GM18873 (cell line): Measurements from ENCODE around the gene CDC42EP4.
A peak's percentile ranks its signal among the peaks of the same experiment; 100 is the strongest.

Source experiments
- ATAC-seq: cut with Tn5 transposase; IDR thresholded peaks from one replicate; pipeline ENCODE4 v1.9.1; 2021; ENCODE audit warnings: mild to moderate bottlenecking, moderate library complexity, moderate number of reproducible peaks; ENCODE audit not compliant: unreplicated experiment, low FRiP score

Gene CDC42EP4

GRCh38 chr17:73304971-73305812 lies 6.6 kb downstream of the CDC42EP4 start:
- ATAC-seq: no peak

DNA sequence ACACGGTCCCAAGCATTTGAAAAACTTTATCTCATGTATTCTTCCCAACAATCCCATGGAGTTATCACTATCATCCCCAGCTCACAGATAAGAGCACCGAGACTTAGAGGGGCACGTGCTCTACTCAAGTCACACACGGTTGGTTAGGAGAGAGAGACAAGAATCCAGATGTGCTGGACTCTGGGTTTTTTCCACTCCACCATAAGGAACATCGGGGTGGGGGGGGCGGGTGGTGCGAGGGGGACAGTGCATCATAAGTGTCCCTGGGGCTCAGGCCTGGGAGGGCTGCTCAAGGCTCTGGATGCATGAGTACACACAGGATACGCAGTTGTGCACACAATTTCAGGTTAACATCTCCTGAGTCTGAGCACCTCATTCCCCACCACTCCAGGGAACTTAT lies 7.4 kb downstream of the CDC42EP4 start:
- no peak for ATAC-seq

GRCh38 chr17:73302189-73302588 lies 9.6 kb downstream of the CDC42EP4 start:
- ATAC-seq: no peak

DNA sequence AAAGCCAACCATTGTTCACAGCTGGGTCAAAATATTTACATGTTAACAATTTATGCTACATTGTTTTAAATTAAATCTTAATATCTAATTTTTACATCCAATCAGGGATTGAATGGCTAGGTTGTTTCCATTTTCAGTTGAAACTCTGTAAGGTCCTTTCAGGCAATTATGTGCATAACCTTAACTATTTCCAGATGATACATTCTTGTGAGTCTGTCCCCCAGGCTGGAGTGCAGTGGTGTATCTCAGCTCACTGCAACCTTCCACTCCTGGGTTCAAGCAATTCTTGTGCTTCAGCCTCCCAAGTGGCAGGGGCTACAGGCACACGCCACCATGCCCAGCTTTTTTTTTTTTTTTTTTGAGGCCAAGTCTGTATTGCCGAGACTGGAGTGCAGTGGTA lies 10.4 kb downstream of the CDC42EP4 start:
- no peak for ATAC-seq

- ATAC-seq: no peak
These were observed 11.4 kb downstream of the CDC42EP4 start for GRCh38 chr17:73300392-73300791.

DNA sequence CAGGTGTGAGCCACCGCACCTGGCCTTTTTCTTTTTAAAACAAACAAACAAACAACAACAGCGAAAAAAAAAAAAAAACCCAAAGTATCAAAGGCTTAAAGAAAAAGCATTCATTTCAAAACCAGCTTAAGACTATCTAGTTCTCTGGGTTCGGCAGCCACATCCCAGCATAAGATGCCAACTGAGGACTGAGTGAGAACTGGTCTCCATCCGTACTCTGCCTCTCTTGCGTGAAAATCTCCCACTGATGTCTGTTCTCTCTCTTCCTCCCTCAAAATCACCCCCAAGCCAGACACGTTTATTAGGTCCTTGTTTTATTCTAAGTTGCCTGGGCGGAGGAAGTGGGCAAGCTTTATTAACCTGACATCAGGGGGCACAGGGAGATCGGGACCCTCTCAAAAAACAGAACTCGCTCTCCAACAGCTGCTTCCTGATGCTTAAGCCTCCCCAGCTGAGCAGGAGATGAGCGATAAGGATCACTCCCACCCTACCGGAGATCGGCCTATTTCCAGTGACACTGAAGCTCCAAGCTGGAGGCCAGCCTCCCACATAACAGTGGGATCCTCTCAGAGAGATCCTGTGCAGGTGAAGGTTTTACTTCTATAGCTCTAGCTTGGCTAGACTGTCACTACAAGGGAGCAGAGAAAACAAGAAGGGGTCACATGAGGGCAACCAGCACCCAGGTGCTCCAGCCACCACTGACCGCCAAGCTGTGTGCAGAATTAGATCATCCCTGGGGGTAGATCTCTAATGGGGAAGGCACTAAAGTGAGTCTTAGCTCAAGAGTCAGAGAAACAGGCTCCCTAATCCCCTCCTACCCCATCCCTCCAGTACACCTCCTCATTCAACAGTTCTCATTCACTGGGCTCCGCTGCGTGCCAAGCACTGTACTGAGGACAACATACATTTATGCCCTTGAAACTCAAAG lies 13.6 kb downstream of the CDC42EP4 start:
- no peak for ATAC-seq

GRCh38 chr17:73293480-73293911 lies 18.3 kb downstream of the CDC42EP4 start:
- no peak for ATAC-seq

DNA sequence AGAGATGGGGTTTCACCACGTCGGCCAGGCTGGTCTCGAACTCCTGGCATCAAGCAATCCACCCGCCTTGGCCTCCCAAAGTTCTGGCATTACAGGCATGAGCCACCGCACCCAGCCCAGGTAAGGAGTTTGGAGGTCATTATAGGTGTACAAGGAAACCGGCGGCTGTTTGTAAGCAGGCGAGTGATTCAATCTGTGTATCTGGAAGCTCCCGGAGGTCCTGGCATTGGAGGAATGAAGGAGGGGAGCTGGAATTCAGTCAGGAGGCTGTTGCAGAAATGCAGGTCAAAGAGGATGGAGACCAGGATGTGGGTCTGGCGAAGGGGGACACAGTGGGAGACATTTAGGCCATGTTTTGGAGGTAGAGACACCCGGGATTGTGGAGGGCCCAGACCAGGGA lies 18.8 kb downstream of the CDC42EP4 start:
- ATAC-seq: no peak

DNA sequence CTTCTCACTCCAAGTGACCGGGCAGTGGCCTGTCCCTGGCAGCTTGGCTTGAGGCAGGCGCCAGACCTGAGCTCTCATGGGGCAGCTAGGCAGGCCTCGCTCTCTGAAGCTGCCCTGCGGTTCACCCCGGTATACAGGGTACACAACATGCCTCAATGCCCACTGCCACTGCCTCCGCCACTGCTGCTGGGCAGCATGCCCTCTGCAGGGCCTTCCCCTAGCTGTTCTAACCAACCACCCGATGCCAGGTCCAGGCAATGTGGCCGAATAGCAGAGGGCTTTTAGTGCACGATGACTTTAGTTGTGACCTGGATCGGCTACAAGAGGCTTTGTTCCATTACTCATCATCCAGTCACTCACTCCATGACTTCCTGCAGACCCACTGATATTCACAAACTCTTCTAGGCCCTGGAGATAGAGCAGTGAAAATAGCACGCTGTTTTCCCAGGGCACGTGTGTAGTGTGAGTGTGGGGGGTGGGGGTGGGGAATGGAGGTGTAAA lies 19.7 kb downstream of the CDC42EP4 start:
- ATAC-seq: no peak

DNA sequence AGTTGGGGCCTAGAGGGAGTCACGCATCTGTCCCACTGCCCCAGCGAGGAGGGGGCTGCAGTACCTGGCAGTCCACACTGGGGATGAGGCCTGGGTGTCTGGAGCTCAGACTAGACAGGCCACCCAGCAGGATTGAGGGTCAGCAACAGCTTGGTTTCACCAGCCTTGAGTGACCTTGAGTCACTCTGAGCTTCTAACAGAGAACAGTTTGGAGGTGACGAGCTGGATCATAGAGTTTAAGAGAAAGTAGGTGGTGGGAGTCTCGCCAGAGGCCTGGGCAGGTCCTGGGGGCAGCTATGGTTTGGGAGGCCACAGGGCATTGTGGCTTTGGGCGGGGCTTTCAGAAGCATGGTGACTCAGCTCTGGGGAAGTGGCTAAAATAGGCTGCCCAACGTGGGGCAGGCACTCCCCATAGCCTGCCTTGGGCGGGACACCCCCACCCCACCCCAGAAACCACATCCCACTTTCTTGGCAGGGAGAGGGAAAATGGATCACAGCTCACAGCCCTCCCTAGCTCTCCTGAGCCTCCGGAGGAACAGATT lies 20.5 kb downstream of the CDC42EP4 start:
- peak; percentile 83 for ATAC-seq

DNA sequence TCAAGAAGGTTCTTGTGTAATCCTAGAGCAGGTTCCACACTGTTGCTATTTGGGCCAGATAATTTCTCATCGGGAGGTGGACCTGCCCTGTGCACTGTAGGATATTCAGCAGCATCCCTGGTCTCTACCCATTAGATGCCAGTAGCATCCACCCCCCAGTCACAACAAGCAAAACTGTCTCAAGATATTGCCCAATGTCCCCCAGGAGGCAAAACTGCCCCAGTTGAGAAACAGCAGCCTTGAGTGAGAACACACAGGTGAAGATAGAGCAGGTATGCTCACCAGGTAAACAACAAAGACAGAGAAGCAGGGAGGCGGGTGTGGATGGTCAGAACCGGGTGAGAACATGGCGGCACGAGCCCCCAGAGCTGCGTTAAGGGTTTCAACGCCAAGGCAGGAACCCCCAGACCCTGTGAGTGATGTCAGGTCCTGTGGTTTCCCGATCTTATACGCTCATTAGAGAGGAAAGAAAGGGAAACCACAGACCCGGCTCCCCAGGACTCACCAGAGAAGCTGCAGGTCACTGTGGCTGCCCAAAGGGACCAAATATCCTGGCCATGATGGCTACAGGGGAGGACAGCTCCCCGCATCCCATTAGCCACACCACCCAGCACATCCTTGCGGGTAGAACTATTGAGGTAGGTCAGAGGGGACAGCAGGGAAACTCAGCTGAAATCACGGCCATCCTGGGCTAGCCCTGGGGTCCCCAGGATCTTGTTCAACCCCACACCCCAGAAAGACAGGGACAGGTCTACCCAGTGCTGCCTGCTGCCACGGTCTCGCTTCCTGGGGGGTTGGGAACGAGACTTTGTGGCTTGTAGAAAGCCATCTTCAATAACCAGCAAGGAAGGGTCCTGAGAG lies 21.2 kb downstream of the CDC42EP4 start:
- ATAC-seq: peak; percentile 29

DNA sequence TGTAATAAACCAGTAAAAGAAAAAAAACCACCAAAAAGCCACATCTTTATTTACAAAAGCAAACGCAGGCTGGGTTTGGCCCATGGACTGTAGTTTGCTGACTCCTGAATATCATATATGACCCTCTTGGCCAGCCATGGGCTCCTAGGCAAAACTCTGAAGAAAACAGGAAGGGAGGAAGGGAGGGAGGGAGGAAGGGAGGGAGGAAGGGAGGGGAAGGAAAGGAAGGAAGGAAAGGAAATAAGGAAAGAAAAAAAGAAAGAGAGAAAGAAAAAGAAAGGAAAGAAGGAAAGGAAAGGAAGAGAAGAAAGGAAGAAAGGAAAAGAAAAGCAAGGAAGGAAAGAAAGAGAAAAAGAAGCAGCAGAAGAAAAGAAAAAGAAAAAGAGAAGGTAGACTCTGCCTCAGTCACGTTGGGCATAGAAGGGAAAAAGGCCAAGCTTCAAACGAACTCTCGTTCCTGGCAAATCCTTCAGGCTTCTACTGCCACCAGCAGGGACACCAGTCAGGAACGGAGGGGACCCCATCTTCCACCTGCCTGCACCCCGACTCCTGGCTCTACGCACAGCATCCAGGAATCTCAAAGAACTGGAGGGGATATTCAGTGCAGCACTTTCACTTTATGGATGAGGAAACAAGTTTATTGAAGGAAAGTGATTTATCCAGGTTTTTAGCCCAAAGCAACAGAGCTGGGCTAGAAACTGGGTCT lies 22.1 kb downstream of the CDC42EP4 start:
- no peak for ATAC-seq

DNA sequence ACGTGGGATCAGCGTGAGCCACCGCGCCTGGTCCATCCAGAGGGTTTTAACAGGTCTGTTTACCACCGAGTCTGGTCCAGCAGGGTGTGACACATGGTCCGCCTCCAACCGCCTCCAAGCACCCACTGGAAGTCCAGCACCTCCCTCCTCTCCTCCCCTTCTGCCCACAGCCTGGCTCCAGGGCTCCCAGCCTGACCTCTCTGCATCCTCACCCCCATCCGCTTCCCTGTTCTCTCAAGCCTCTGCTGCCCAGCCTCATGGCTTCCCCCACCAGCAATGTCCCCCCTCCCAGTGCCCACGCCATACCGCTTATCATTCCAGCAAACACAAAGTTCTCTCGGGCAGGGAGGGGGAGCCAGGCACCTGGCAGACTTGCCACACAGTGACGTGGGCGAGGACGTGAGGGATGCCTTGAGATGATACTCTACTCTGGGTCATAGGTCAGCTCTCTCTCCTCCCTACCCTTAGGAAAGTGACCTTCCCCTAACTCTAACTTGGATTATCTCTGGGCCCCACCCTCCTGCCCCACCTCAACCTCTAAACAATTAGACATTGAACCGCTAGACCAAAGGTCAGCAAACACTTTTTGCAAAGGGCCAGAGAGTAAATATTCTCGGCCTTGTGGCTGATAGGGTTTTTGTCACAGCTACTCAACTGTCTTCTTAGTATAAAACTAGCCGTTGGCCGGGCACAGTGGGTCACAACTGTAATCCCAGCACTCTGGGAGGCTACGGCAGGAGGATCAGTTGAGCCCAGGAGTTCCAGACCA lies 23.1 kb downstream of the CDC42EP4 start:
- no peak for ATAC-seq

GRCh38 chr17:73286863-73287296 lies 24.9 kb downstream of the CDC42EP4 start:
- no peak for ATAC-seq

DNA sequence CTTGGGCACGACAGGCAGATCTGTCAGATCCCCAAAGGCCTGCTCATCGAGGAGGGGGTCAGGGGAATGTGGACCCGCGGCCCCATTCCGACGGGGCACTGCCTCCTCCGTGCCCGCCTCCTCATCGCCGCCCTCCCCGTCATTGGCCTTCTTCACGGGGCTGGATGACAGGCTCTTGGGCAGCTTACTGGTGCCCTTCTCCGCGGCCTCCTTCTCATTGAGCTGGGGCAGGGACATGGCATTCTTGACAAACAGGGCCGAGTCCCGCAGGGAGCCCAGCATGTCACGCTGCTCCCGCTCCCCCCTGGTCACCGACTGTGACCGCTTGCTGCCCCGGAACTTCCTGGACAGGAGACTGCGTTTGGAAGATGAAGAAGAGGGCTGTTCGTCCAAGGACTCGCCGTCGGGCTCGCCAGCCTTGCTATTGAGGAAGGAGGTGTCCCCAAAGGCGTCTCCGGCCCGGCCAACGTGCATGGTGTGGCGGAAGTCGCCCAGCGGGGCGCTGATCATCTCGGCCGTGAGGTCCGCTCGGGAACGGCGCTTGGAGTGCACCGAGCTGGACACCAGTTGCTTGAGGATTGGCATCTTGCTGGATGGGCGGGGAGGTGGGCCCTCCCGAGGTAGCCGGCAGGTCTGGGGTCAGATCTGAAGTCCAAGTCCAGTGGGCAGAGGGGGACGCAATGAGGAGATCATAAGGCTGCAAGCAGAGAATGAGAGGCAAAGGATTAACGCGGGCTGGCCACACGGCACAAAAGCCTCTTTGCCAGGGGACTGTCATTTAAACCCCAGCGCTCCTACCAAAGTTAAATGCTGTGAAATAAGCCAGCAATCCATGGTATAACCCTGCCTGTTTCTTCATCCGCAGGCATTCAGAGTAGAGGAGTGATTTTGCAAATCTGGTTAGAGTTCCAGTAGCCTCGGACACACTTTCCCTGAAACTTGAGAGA lies 25.6 kb downstream of the CDC42EP4 start:
- ATAC-seq: no peak

DNA sequence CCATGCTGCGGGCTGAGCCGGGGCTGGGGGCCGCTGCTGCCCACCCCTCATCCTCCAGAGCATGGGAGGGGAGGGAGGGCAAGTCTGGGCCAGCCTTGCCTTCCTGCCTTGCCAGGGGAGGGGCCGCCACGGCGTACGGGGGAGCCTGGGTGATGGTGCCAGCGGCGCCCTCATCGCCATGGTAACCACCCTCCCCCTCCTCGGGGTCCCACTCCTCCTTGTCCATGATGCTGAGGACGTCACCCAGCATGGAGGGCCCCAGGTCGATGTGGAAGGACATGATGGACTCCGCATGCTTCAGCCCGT lies 26.2 kb downstream of the CDC42EP4 start:
- ATAC-seq: no peak

DNA sequence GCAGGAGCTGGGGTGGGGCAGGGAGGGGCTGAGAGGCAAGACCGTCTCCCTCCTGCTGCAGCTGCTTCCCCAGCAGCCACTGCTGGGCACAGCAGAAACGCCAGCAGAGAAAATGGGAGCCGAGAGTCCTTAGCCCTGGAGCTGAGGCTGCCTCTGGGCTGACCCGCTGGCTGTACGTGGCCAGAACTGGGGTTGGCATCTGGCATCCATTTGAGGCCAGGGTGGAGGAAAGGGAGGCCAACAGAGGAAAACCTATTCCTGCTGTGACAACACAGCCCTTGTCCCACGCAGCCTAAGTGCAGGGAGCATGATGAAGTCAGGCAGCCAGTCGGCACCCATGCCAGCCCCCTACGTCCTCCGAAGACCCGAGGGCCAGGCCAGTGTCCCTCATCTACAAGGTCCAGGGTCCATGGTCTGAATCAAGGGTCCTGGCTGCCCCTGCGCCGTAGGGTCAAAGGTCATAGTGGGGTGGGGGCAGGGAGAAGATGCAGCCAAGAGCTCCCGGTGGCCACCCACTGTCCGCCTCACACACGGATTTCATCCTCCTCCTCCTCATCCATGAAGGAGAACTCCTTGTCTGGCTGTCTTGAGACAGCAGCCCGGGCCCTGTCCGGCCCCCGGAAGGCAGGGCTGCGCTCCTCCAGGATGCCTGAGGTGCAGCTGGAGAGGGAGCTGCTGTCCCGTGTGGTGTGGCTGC lies 26.7 kb downstream of the CDC42EP4 start:
- no peak for ATAC-seq
